ENCODE measurements around the gene SLC34A1.

Gene SLC34A1

DNA sequence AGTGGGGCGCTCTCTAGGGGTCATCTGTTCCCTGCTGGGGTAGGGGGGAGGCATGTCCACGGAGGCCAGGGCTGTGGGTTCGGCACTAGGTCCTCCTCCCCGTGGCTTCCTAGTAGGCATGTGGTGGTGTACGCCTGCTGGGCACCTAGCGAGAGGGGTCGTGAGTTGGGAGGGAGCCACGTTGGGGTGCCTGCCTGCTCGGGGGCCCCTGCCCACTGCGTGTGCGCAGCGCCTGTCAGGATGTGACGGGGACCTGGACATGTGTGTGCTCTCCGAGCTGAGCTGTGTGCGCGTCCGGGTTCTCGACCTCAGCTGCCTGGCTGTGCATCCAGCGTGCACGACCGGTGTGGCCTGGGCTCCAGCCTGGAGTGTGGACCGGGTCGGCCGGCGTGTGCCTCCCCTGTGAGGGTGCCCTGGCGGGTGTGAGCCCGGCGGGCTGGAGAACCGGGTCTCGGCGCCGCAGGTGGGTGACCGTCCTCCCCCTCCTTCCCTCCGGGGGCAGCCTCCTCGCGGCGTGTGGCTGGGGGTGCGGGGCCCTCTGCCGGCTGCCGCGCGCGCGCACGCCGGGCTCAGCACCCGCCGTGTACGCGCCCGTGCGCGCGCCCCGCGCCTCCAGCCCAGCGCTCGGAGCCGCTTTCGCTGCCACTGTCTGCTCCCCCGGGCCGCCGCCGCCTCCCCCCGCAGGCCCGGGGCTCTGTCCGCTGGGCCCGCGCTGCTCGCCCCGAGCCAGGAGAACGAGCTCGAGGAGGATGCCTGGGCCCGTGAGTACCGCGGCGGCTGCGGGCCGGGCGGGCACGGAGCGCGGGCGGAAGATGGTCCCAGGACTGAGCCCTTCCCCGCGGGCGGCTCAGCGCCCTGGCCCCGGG is 62.2 kb downstream of the SLC34A1 start, which contains the start of gene PRR7:
TSS of gene PRR7 (plus strand) at position 615 of the 866 bp plus-strand sequence. CDS start 8,254 bp downstream, outside the sequence.
- peak; percentile 94 for DNase-seq (ENCODE audit: low spot score)

GRCh38 chr5:177447066-177447610 is 62.9 kb downstream of the SLC34A1 start:
- DNase-seq (ENCODE audit: low spot score) = peak; percentile 79

DNA sequence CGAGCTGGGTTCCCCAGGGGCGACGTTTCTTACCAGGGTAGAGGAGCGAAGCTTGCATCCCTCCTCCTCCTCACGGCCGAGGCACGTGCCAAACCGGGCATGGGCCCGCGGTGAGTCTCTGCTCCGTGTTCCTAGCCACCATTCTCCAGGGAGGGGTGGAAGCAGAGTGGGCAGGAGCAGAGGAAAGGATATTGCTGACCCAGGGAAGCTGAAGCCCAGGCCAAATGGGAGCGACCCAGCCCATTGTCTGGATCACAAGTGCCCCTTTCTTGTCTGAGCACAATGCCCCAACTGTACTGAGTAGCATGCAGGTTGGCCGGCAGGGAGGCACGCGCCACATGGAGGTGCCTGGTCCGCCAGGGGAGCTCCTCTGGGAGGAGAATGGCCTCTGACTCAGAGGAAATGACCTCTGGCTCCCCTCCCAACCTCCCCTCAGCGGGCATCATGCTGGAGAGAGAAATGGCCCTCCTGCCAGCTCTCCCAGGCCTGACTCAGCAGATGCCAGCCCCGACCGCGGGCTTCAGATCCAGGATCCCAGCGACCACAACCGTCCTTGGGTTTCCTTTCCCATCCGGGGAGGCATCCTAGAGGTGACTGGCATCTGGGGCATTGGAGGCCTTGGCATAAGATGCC is 63.5 kb downstream of the SLC34A1 start:
- peak; percentile 77 for DNase-seq (ENCODE audit: low spot score)
